ENCODE measurements around the gene GNB4.

DNA sequence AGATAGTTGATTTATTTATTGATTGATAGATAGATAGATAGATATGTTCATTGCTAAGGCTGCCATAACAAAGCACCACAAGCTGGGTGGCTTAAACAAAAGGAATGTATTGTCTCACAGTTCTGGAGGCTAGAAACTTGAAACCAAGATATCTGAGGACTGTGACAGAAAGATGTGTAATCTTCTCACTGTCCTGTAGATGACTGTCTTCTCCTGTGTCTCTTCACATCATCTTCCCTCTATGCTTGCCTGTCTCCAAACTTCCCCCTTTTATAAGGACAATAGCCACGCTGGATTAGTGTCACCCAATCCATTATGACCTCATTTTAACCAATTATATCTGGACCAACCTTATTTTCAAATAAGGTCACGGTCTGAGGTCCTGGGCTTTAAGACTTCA lies 40.9 kb downstream of the GNB4 start:
- TF ChIP-seq, protein P1, sequence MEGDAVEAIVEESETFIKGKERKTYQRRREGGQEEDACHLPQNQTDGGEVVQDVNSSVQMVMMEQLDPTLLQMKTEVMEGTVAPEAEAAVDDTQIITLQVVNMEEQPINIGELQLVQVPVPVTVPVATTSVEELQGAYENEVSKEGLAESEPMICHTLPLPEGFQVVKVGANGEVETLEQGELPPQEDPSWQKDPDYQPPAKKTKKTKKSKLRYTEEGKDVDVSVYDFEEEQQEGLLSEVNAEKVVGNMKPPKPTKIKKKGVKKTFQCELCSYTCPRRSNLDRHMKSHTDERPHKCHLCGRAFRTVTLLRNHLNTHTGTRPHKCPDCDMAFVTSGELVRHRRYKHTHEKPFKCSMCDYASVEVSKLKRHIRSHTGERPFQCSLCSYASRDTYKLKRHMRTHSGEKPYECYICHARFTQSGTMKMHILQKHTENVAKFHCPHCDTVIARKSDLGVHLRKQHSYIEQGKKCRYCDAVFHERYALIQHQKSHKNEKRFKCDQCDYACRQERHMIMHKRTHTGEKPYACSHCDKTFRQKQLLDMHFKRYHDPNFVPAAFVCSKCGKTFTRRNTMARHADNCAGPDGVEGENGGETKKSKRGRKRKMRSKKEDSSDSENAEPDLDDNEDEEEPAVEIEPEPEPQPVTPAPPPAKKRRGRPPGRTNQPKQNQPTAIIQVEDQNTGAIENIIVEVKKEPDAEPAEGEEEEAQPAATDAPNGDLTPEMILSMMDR (IDR thresholded peaks at IDR 0.05): no peak
- no peak for TF ChIP-seq POLR2A (IDR thresholded peaks at IDR 0.05)

Measured in ovary (tissue), 3 donors.